ACC112 (cell line): Measurements from ENCODE around the gene PPP4C.

Source experiments
- H2AFZ ChIP-seq: fragments of 200-600 bp; sonication (generic); one replicate; pipeline ENCODE4 v1.6.0; 2017; ENCODE audit warnings: antibody characterized with exemption, low read length; ENCODE audit not compliant: unreplicated experiment
- H3K27ac ChIP-seq: fragments of 200-600 bp; sonication (generic); 2 replicates; pipeline ENCODE4 v1.5.1; 2014; ENCODE audit warnings: low read depth, mild to moderate bottlenecking, antibody characterized with exemption, low read length, moderate library complexity
- H3K27me3 ChIP-seq: fragments of 200-600 bp; sonication (generic); 2 replicates; pipeline ENCODE4 v1.6.1; 2014; ENCODE audit warnings: mild to moderate bottlenecking, antibody characterized with exemption, low read length, moderate library complexity, mixed read lengths; ENCODE audit not compliant: insufficient read depth
- H3K36me3 ChIP-seq: fragments of 200-600 bp; sonication (generic); 2 replicates; pipeline ENCODE4 v1.6.1; 2016; ENCODE audit warnings: mild to moderate bottlenecking, antibody characterized with exemption, low read length, moderate library complexity, mixed read lengths; ENCODE audit not compliant: insufficient read depth
- H3K4me1 ChIP-seq: fragments of 200-600 bp; sonication (generic); one replicate; pipeline ENCODE4 v1.6.1; 2016; ENCODE audit warnings: low read length, mixed read lengths; ENCODE audit not compliant: insufficient read depth, unreplicated experiment, control insufficient read depth
- H3K4me3 ChIP-seq: fragments of 200-600 bp; sonication (generic); 2 replicates; pipeline ENCODE4 v1.5.1; 2014; ENCODE audit warnings: mild to moderate bottlenecking, low read depth, low read length
- H3K79me2 ChIP-seq: fragments of 200-600 bp; sonication (generic); one replicate; pipeline ENCODE4 v1.6.0; 2016; ENCODE audit warnings: low read length; ENCODE audit not compliant: control insufficient read depth, unreplicated experiment, insufficient read depth

PPP4C gene

DNA sequence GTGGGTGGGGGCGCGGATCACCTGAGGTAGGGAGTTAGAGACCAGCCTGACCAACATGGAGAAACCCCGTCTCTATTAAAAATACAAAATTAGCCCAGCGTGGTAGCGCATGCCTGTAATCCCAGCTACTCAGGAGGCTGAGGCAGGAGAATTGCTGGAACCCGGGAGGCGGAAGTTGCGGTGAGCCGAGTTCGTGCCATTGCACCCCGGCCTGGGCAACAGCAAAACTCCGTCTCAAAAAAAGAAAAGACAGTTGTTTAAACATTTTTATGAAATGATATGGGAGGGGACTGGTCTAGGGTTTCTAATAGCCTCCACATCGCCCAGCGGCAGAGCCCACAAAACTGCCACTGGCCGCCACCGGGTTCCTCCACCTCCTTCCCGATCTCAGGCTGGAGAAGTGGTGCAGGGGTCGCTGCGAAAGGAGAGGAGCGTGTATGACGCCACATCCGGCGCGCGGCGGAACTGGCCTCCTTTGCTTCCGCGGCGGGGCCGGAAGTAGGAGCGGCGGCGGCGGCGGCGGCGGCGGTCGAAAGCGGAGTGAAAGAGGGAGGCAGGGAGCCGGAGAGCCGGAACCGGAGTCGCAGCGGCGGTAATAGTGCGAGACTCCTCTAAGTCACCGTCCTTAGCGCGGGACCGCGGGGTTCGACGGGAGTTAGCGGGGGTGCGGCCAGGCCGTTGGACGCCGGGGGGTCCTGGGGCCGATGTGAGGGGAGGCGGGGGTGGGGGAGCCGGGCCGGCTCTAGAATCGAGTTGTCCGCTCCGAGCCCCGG is at the start of gene PPP4C:
PPP4C (plus strand) TSS at position 492 of the 773 bp plus-strand sequence. CDS start 384 bp downstream, outside the sequence.
- H3K4me3 ChIP-seq: peak within 1 kb of the TSS; percentile 92
- no peaks in the 10 kb centered on the region for H3K27me3 ChIP-seq
- no peak within 1 kb of the TSS for H2AFZ ChIP-seq
- peaks cover 27% of the 10 kb centered on the region for H3K36me3 ChIP-seq
- H3K79me2 ChIP-seq: peaks cover 49% of the 10 kb centered on the region
- peak within 1 kb of the TSS; percentile 74 for H3K27ac ChIP-seq
- peaks cover 17% of the 10 kb centered on the region for H3K4me1 ChIP-seq

DNA sequence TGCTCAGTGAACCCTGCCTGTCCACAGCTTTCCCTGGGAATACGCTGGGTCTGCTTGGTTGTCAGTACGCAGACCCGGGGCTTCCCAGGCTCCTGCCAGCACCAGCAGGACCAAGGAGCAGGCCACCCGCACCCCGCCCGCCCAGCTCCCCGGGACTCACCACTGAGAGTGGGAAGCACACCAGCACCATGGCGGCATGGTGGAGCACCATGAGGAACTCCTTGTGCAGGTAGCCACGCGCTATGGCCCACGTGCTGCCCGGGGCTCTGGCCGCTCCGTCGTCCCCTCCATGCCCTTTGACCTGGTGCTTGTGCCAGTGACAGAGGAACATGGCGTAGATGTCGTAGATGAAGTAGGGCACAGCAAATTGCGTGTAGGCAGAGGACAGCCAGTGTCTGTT is 49.3 kb upstream of the PPP4C start:
- Histone ChIP-seq H3K4me1 (no peaks in the 10 kb centered on the region), H3K27ac (no peak overlapping the region), H2AFZ (no peak overlapping the region), H3K36me3 (no peaks in the 10 kb centered on the region), H3K79me2 (no peaks in the 10 kb centered on the region), H3K4me3 (no peak overlapping the region), H3K27me3 (peaks cover 40% of the 10 kb centered on the region)

DNA sequence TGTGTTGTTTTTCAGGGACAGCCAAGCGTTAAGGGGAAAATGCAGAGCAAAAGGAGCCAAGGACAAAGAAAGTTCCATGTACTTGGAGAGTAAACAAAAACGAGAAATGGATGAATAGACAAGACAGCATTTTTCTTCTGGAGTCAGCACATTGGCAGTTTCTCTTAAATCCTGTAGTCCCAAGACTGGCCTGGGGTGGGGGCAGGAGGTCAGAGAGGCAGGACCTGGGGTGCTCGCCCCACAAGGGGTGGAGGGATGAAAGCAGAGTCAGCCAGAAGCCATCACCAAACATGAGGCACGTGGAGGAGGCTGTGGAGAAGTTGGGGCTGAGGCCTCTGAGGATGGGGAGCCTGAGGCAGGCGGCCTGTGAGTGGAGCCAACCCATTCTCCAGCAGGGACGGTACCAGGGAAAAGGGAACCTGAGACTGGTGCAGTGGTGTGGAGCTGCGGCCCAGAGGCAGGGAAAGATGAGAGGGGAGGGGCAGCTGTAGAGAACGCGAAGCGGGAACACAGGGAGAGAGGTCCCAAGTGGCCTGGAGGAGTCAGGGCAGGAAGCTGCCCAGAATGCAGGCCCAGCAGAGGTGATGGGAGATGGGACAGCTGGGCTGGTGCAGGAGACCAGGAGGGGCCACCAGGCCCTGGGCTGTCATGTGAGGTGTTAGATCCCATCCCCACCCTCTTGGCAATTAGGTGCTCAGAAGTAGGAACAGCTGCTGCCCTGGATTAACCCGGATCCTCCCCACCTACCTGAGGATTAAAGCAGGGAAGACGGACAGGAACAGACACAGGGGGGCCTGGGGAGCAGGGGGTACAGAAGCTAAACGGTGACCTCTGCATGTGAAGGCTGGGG is 48.0 kb upstream of the PPP4C start:
- Histone ChIP-seq H3K4me3 (no peak overlapping the region), H2AFZ (no peak overlapping the region), H3K27ac (no peak overlapping the region), H3K79me2 (no peaks in the 10 kb centered on the region), H3K4me1 (no peaks in the 10 kb centered on the region), H3K36me3 (no peaks in the 10 kb centered on the region), H3K27me3 (peaks cover 43% of the 10 kb centered on the region)

DNA sequence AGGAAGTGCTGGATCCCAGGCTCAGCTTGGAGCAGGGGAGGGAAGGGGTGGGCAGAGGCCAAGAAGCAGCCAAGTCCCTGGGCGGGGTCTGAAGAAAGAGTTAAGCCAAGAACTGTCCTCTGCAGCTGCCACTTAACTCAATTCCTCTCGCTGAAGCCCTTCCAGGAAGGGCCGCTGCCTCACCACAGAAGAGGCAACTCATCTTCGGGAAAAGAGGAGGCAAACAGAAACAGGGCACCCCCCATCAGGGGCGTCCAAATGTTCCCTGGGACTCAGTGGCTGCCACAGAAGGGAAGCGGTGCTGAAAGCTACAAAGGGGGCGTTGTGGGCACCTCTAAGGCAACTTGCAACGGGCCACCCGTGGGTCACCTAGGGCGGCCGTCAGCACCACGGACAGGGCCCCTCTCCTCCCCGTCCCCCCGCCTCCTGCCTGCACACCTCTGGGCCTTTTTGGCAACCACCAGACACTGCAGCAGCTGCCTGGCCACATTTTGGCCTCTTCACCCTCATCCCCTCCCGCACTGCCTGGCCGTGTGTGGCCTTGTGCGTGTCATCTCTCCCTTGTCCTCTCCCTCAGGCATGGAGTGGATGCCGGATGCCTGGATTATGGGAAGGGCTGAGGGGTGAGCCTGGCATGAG is 47.2 kb upstream of the PPP4C start:
- H3K27me3 ChIP-seq: peaks cover 43% of the 10 kb centered on the region
- H3K79me2 ChIP-seq: no peaks in the 10 kb centered on the region
- H3K27ac ChIP-seq: no peak overlapping the region
- no peak overlapping the region for H3K4me3 ChIP-seq
- H2AFZ ChIP-seq: no peak overlapping the region
- no peaks in the 10 kb centered on the region for H3K36me3 ChIP-seq
- H3K4me1 ChIP-seq: no peaks in the 10 kb centered on the region

DNA sequence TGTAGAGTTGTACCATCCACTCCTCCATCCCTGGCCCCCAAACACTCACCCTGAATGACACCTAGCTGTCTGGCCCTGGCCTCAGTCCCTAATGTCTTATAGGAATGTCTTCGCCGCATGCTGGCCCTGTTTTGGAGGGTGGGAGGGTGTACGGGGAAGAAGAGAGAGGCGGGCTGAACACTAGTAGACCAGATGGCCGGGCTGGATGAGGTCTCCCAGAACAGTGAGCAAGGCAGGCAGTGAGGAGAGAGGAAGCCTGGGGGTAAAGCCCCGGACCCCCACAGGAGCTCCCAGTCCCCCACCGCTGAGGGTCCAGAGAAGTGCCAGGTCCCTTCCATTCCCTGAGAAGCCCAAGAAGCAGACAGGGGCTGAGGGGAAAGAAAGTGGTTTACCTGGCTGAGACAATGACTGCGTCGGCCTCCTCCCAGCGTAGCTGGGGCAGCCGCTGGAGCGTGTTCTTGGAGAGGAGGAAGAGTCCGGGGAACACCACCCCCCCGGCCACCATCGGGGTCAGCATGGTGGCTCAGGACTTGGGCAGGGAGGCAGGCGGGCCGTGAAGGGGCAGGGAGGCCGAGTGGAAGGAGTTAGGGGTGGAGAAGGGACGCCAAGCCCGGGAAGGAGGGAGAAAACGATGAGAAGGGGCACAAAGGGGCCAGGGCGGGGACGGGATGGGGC is 45.6 kb upstream of the PPP4C start:
- no peak overlapping the region for H3K4me3 ChIP-seq
- H3K79me2 ChIP-seq: no peaks in the 10 kb centered on the region
- no peaks in the 10 kb centered on the region for H3K36me3 ChIP-seq
- no peak overlapping the region for H3K27ac ChIP-seq
- no peaks in the 10 kb centered on the region for H3K4me1 ChIP-seq
- peaks cover 35% of the 10 kb centered on the region for H3K27me3 ChIP-seq
- no peak overlapping the region for H2AFZ ChIP-seq

DNA sequence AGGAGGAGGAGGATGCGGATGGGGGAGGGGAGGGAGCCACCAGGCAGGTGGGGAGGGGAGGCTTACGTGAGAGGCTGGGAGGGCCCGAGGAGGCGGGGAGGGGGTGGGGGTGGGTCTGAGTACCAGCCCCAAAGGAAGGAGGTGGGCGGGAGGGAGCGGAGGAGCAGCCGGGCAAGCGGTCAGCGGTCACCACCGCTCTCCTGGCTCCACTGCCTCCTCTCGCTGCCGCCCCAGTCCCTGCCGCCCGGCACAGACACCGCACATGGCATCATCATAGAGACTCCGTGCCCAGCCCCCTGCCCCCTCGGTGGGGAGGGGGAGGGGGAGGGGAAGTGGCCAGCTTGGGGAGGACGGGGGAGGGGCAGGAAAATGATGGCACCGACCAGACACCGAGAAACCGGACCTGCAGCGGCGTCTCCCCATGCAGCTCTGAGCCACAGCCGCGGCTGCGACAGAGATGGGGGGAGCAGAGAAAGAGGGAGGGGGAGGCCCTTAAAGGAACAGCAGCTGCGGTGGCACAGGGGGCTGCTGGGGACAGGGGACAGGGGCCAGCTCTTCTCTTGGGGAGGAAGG is 44.9 kb upstream of the PPP4C start, which contains the start of gene TLCD3B:
TLCD3B (minus strand) TSS at position 431 of the 573 bp plus-strand sequence. CDS start 744 bp downstream, outside the sequence.
- H3K4me1 ChIP-seq: no peaks in the 10 kb centered on the region
- peaks cover 35% of the 10 kb centered on the region for H3K27me3 ChIP-seq
- peak within 1 kb of the TSS; percentile 58; the same call in 1 of the 2 replicates for H3K4me3 ChIP-seq
- no peak within 1 kb of the TSS for H2AFZ ChIP-seq
- H3K27ac ChIP-seq: no peak within 1 kb of the TSS
- H3K79me2 ChIP-seq: no peaks in the 10 kb centered on the region
- no peaks in the 10 kb centered on the region for H3K36me3 ChIP-seq

DNA sequence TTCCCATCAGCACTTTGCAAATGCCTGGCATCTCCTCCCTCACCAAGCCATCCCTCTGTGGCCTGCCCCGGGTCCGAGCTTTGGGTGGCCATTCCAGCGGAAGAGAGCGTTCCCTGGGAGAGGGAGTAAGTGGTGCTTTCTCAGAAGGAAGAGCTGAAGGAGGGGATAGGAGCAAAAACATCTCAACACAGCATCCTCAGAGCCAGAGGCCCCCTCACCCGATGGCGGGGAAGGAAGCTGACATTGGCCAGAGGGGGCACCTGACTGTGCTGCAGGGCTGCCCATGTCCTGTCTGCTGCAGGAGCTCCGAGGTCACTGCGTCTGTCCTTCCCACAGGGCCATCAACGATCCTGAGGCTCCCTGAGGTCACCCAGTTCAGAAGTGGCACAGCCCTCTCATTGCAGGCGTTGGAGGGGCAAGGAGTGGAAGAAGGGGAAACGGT is 44.3 kb upstream of the PPP4C start:
- Histone ChIP-seq H3K36me3 (no peaks in the 10 kb centered on the region), H3K4me3 (no peak overlapping the region), H3K4me1 (no peaks in the 10 kb centered on the region), H3K79me2 (no peaks in the 10 kb centered on the region), H3K27me3 (peaks cover 35% of the 10 kb centered on the region), H2AFZ (no peak overlapping the region), H3K27ac (no peak overlapping the region)

DNA sequence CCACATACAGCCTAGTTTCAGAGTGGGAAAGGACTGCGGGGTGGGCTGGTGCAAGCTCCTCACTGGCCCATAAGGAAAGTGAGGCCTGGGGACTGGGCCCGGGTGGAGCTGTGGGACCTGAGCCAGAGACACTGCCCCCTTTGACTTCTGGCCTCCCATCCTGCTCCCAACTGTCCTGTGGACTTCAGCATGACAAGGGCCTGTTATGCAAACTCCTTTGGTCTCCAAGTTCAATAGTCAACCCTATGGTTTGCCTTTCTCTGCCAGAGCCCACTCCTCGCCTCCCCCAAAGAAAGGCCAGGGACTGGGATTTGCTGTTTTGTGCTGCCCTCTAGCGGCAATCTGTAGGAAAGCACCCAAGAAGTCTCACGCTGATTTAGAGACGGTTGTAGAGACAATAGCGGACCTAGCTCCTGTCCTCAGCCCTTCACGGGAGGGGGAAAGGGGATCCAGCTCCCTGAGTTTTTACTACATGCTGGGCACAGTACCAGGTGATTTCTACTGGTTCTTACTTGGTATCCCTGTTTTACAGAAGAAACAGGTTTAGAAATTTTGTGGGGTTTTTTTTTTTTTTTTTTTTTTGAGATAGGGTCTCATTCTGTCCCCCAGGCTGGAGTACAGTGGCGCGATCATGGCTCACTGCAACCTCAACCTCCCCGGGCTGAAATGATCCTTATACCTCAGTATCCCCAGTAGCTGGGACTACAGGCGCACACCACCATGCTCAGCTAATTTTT is 43.5 kb upstream of the PPP4C start:
- Histone ChIP-seq H3K27ac (no peak overlapping the region), H3K36me3 (no peaks in the 10 kb centered on the region), H3K79me2 (no peaks in the 10 kb centered on the region), H2AFZ (no peak overlapping the region), H3K4me3 (no peak overlapping the region), H3K27me3 (peaks cover 31% of the 10 kb centered on the region), H3K4me1 (no peaks in the 10 kb centered on the region)

DNA sequence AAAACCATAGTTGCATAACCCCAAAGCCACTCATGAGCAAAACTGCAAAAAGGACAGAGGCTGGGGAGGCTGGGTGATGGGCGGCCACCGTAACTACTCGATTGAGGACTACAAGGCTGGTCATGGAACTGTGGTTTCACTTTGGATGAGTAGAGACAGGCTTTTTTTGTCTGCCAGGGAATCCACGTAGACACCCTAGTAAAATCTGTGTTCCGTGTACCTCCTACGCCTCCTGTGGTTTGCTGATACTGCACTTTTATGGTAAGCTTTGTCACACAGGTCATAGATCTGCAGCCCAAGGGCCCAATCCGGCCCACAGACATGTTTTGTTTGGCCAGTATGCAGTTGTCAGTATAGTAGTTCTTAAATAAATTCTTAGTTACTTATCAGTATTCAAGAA is 42.5 kb upstream of the PPP4C start:
- H3K27ac ChIP-seq: no peak overlapping the region
- H2AFZ ChIP-seq: no peak overlapping the region
- H3K36me3 ChIP-seq: no peaks in the 10 kb centered on the region
- no peaks in the 10 kb centered on the region for H3K79me2 ChIP-seq
- H3K4me3 ChIP-seq: no peak overlapping the region
- peaks cover 26% of the 10 kb centered on the region for H3K27me3 ChIP-seq
- no peaks in the 10 kb centered on the region for H3K4me1 ChIP-seq
